Hepatocyte (in vitro differentiated cells): ENCODE results near the gene BEND4.

Source experiments
- EZH2 ChIP-seq: fragments of 200-600 bp; sonication (generic); IDR thresholded peaks from 2 replicates; pipeline ENCODE4 v1.6.1; 2016; ENCODE audit warnings: antibody characterized with exemption, mild to moderate bottlenecking, borderline replicate concordance
- EZH2phosphoT487 ChIP-seq: fragments of 200-600 bp; sonication (generic); IDR thresholded peaks from one replicate; pipeline ENCODE4 v1.6.1; 2018; ENCODE audit warnings: antibody characterized with exemption, mild to moderate bottlenecking, low read depth, moderate library complexity; ENCODE audit not compliant: unreplicated experiment, severe bottlenecking
- TF ChIP-seq, protein P1 (sequence below): fragments of 200-600 bp; sonication (generic); IDR thresholded peaks from 2 replicates; pipeline ENCODE4 v1.5.1; 2016; ENCODE audit warnings: antibody characterized with exemption, mild to moderate bottlenecking; ENCODE audit not compliant: poor library complexity

- TF ChIP-seq, protein P1, sequence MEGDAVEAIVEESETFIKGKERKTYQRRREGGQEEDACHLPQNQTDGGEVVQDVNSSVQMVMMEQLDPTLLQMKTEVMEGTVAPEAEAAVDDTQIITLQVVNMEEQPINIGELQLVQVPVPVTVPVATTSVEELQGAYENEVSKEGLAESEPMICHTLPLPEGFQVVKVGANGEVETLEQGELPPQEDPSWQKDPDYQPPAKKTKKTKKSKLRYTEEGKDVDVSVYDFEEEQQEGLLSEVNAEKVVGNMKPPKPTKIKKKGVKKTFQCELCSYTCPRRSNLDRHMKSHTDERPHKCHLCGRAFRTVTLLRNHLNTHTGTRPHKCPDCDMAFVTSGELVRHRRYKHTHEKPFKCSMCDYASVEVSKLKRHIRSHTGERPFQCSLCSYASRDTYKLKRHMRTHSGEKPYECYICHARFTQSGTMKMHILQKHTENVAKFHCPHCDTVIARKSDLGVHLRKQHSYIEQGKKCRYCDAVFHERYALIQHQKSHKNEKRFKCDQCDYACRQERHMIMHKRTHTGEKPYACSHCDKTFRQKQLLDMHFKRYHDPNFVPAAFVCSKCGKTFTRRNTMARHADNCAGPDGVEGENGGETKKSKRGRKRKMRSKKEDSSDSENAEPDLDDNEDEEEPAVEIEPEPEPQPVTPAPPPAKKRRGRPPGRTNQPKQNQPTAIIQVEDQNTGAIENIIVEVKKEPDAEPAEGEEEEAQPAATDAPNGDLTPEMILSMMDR, result no peak
- TF ChIP-seq EZH2, result no peak
- no peak for TF ChIP-seq EZH2phosphoT487
Measured at GRCh38 chr4:42123071-42123644, 29.3 kb downstream of the BEND4 start.
